WTC11 (cell line): ENCODE results near the gene SYNGR1. TPM values are rescaled to one million over a fixed set of nuclear protein-coding genes. Genes with fewer than 3 reads are reported as not detected.
"Not testable (repeated sequence)": the region's sequence is repeated elsewhere in the genome, so short reads cannot be mapped to it uniquely, and the experiment has no call there.

ENCODE experiments used
- ATAC-seq: fragments of 200-7000 bp; cut with Tn5 transposase; 2 replicates; pipeline ENCODE4 v1.10.0; 2021; ENCODE audit warnings: mild to moderate bottlenecking, moderate library complexity
- CTCF ChIA-PET: fragments of 300-600 bp; sonication (Branson Sonifier 250); formaldehyde crosslinking; loops from one replicate; lab custom pipeline; 2021; ENCODE audit warnings: antibody characterized with exemption; lab: Charles Lee
- POLR2A ChIA-PET: fragments of 350-600 bp; sonication (Branson Sonifier 250); formaldehyde crosslinking; loops from one replicate; lab custom pipeline; 2021; ENCODE audit warnings: antibody characterized with exemption; lab: Charles Lee
- DNase-seq: peaks from one replicate; pipeline ENCODE4 v3.0.0; 2021; ENCODE audit warnings: low spot score
- H3K27ac Mint-ChIP-seq: 2 replicates; pipeline ENCODE4 v1.8.0; 2021; ENCODE audit warnings: mixed read lengths
- H3K27me3 Mint-ChIP-seq: 2 replicates; pipeline ENCODE4 v1.8.0; 2021; ENCODE audit warnings: low read depth, mild to moderate bottlenecking, moderate library complexity, mixed read lengths
- H3K36me3 Mint-ChIP-seq: 2 replicates; pipeline ENCODE4 v1.8.0; 2021; ENCODE audit warnings: mixed read lengths
- H3K4me1 Mint-ChIP-seq: 2 replicates; pipeline ENCODE4 v1.8.0; 2022; ENCODE audit warnings: mixed read lengths
- H3K4me3 Mint-ChIP-seq: 2 replicates; pipeline ENCODE4 v1.8.0; 2021; ENCODE audit warnings: mild to moderate bottlenecking, moderate library complexity, mixed read lengths
- H3K9me3 Mint-ChIP-seq: 2 replicates; pipeline ENCODE4 v1.8.0; 2021; ENCODE audit warnings: mixed read lengths
- ATF6 ChIP-seq: sonication (generic); formaldehyde crosslinking; IDR thresholded peaks from 2 replicates; pipeline ENCODE4 v1.8.1; 2023; ENCODE audit warnings: mild to moderate bottlenecking, missing genetic modification reagents
- CDX4 ChIP-seq: fragments of 250-450 bp; sonication (Bioruptor Pico); IDR thresholded peaks from 2 replicates; pipeline ENCODE4 v1.9.0; 2021; ENCODE audit warnings: moderate library complexity, mild to moderate bottlenecking, inconsistent platforms, borderline replicate concordance
- CREB1 ChIP-seq: sonication (generic); formaldehyde crosslinking; IDR thresholded peaks from 2 replicates; pipeline ENCODE4 v1.8.0; 2023; ENCODE audit warnings: mild to moderate bottlenecking, missing genetic modification reagents
- EMX1 ChIP-seq: fragments of 250-450 bp; sonication (Bioruptor Pico); IDR thresholded peaks from 2 replicates; pipeline ENCODE4 v1.8.0; 2021; ENCODE audit warnings: mild to moderate bottlenecking
- ERG ChIP-seq: fragments of 250-450 bp; sonication (Bioruptor Pico); IDR thresholded peaks from 2 replicates; pipeline ENCODE4 v1.8.0; 2021; ENCODE audit warnings: mild to moderate bottlenecking
- FOXJ3 ChIP-seq: sonication (generic); formaldehyde crosslinking; IDR thresholded peaks from 2 replicates; pipeline ENCODE4 v1.9.0; 2021; ENCODE audit warnings: missing genetic modification reagents, mild to moderate bottlenecking, borderline replicate concordance
- GRHL2 ChIP-seq: fragments of 250-450 bp; sonication (Bioruptor Pico); IDR thresholded peaks from 2 replicates; pipeline ENCODE4 v1.8.0; 2022; ENCODE audit warnings: mild to moderate bottlenecking, moderate library complexity; ENCODE audit not compliant: insufficient replicate concordance, severe bottlenecking
- JAZF1 ChIP-seq: fragments of 250-450 bp; sonication (Bioruptor Pico); IDR thresholded peaks from 2 replicates; pipeline ENCODE4 v1.9.0; 2021; ENCODE audit warnings: moderate library complexity, mild to moderate bottlenecking, inconsistent platforms
- MLX ChIP-seq: sonication (generic); formaldehyde crosslinking; IDR thresholded peaks from 2 replicates; pipeline ENCODE4 v1.8.1; 2023; ENCODE audit warnings: mild to moderate bottlenecking, missing genetic modification reagents, moderate library complexity
- OVOL2 ChIP-seq: fragments of 250-450 bp; sonication (Bioruptor Pico); IDR thresholded peaks from 2 replicates; pipeline ENCODE4 v1.9.0; 2021; ENCODE audit warnings: mild to moderate bottlenecking, borderline replicate concordance
- PRRX2 ChIP-seq: fragments of 250-450 bp; sonication (Bioruptor Pico); IDR thresholded peaks from 2 replicates; pipeline ENCODE4 v1.8.0; 2021; ENCODE audit warnings: mild to moderate bottlenecking
- SP1 ChIP-seq: sonication (generic); formaldehyde crosslinking; conservative IDR thresholded peaks from 2 replicates; pipeline ENCODE4 v1.8.1; 2022; ENCODE audit warnings: missing genetic modification reagents
- TEAD4 ChIP-seq: sonication (generic); formaldehyde crosslinking; IDR thresholded peaks from 2 replicates; pipeline ENCODE4 v1.8.0; 2022; ENCODE audit warnings: mild to moderate bottlenecking, missing genetic modification reagents
- ZNF121 ChIP-seq: sonication (generic); formaldehyde crosslinking; IDR thresholded peaks from 2 replicates; pipeline ENCODE4 v1.8.0; 2023; ENCODE audit warnings: missing genetic modification reagents
- ZNF423 ChIP-seq: fragments of 250-450 bp; sonication (Bioruptor Pico); IDR thresholded peaks from 2 replicates; pipeline ENCODE4 v2.1.2; 2022; ENCODE audit warnings: mild to moderate bottlenecking, moderate library complexity
- ZNF671 ChIP-seq: fragments of 250-450 bp; sonication (Bioruptor Pico); IDR thresholded peaks from 2 replicates; pipeline ENCODE4 v1.8.0; 2021; ENCODE audit warnings: mild to moderate bottlenecking
- total RNA-seq: library from RNA; stranded (reverse); gene quantifications from 3 replicates; pipeline ENCODE4 v1.2.3, GENCODE V29; 2021
- TF ChIP-seq, protein P1 (sequence below): fragments of 250-450 bp; sonication (Bioruptor Pico); IDR thresholded peaks from 2 replicates; pipeline ENCODE4 v1.9.0; 2021; ENCODE audit warnings: mild to moderate bottlenecking
- TF ChIP-seq, protein P2 (sequence below): sonication (generic); formaldehyde crosslinking; IDR thresholded peaks from 2 replicates; pipeline ENCODE4 v1.8.0; 2022; ENCODE audit warnings: mild to moderate bottlenecking, missing genetic modification reagents
- TF ChIP-seq, protein P3 (sequence below): fragments of 250-450 bp; sonication (Bioruptor Pico); IDR thresholded peaks from 2 replicates; pipeline ENCODE4 v2.1.2; 2022; ENCODE audit warnings: mild to moderate bottlenecking, moderate library complexity

SYNGR1 gene
- total RNA-seq, 1 experiment from 2014 or later: 35.3 TPM

- TF ChIP-seq FOXJ3 (CRISPR knock-in tag) (no peak), ZNF671 (no peak), MLX (CRISPR knock-in tag) (no peak), EMX1 (no peak)
Observed at GRCh38 chr22:39325392-39325932, 24.3 kb upstream of the SYNGR1 start (continued).

GRCh38 chr22:39327995-39328754 lies 21.6 kb upstream of the SYNGR1 start:
- Mint-ChIP-seq H3K36me3 (no peaks in the 10 kb centered on the region), H3K27ac (no peak overlapping the region), H3K27me3 (no peaks in the 10 kb centered on the region; the same call in 1 of the 2 replicates), H3K4me1 (no peaks in the 10 kb centered on the region), H3K4me3 (no peak overlapping the region), H3K9me3 (no peaks in the 10 kb centered on the region)
- TF ChIP-seq SP1 (CRISPR knock-in tag): no peak
- no peak for TF ChIP-seq JAZF1 (CRISPR knock-in tag)
- TF ChIP-seq ZNF423 (CRISPR knock-in tag): peak; percentile 42; the same call in 1 of the 2 replicates
- no peak for TF ChIP-seq GRHL2 (CRISPR knock-in tag)
- TF ChIP-seq, protein P1, sequence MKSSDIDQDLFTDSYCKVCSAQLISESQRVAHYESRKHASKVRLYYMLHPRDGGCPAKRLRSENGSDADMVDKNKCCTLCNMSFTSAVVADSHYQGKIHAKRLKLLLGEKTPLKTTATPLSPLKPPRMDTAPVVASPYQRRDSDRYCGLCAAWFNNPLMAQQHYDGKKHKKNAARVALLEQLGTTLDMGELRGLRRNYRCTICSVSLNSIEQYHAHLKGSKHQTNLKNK: no peak
- ATAC-seq (no peak), DNase-seq (no peak)
- ChIA-PET POLR2A (interaction anchor here (0.6 kb wide), 1 partner anchor 1276 kb away, joined by 3 read pairs; no protein-coding TSS in a partner anchor), CTCF (interaction anchor here (1.1 to 2.2 kb wide), 3 partner anchors 8 to 201 kb away, joined by 3 to 13 read pairs (median 4); partner anchors contain the start of gene RPL3)

- POLR2A ChIA-PET: interaction anchor here (1.6 kb wide), 1 partner anchor 11 kb away, joined by 5 read pairs; the partner anchor contains the start of gene RPL3
- not testable (repeated sequence) for H3K27me3 Mint-ChIP-seq, H3K9me3 Mint-ChIP-seq, H3K4me3 Mint-ChIP-seq, ATAC-seq, H3K27ac Mint-ChIP-seq, DNase-seq, H3K36me3 Mint-ChIP-seq, H3K4me1 Mint-ChIP-seq
- CTCF ChIA-PET: interaction anchor here (0.8 to 4.4 kb wide), 38 partner anchors 8 to 596 kb away, joined by 3 to 64 read pairs (median 5); partner anchors contain the start of genes ATF4, CBX7, MIEF1 and RPL3
Observed at GRCh38 chr22:39330553-39330952, 19.2 kb upstream of the SYNGR1 start.

GRCh38 chr22:39332441-39333064 lies 17.2 kb upstream of the SYNGR1 start:
- ATAC-seq: no peak
- POLR2A ChIA-PET: no interaction called here
- no peaks in the 10 kb centered on the region for H3K9me3 Mint-ChIP-seq
- no peaks in the 10 kb centered on the region for H3K36me3 Mint-ChIP-seq
- no peak for DNase-seq
- TF ChIP-seq ZNF121 (CRISPR knock-in tag): no peak
- TF ChIP-seq ERG (CRISPR knock-in tag): no peak
- TF ChIP-seq PRRX2 (CRISPR knock-in tag): no peak
- no peak for TF ChIP-seq ATF6 (CRISPR knock-in tag)
- TF ChIP-seq, protein P2, sequence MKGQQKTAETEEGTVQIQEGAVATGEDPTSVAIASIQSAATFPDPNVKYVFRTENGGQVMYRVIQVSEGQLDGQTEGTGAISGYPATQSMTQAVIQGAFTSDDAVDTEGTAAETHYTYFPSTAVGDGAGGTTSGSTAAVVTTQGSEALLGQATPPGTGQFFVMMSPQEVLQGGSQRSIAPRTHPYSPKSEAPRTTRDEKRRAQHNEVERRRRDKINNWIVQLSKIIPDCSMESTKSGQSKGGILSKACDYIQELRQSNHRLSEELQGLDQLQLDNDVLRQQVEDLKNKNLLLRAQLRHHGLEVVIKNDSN (CRISPR knock-in tag): no peak
- TF ChIP-seq, protein P3, sequence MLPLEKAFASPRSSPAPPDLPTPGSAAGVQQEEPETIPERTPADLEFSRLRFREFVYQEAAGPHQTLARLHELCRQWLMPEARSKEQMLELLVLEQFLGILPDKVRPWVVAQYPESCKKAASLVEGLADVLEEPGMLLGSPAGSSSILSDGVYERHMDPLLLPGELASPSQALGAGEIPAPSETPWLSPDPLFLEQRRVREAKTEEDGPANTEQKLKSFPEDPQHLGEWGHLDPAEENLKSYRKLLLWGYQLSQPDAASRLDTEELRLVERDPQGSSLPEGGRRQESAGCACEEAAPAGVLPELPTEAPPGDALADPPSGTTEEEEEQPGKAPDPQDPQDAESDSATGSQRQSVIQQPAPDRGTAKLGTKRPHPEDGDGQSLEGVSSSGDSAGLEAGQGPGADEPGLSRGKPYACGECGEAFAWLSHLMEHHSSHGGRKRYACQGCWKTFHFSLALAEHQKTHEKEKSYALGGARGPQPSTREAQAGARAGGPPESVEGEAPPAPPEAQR (CRISPR knock-in tag): no peak
- TF ChIP-seq CDX4 (CRISPR knock-in tag): no peak
- no peak for TF ChIP-seq OVOL2 (CRISPR knock-in tag)
- TF ChIP-seq TEAD4 (CRISPR knock-in tag): no peak
- TF ChIP-seq CREB1 (CRISPR knock-in tag): no peak
- no peak for TF ChIP-seq FOXJ3 (CRISPR knock-in tag)
- CTCF ChIA-PET: interaction anchor here (1.2 to 4.4 kb wide), 12 partner anchors 10 to 196 kb away, joined by 3 to 64 read pairs (median 11); partner anchors contain the start of genes RPL3 and SYNGR1
- no peaks in the 10 kb centered on the region; the same call in 1 of the 2 replicates for H3K27me3 Mint-ChIP-seq
- no peak overlapping the region for H3K4me3 Mint-ChIP-seq
- H3K4me1 Mint-ChIP-seq: no peaks in the 10 kb centered on the region
- no peak overlapping the region for H3K27ac Mint-ChIP-seq
